HepG2 (cell line): ENCODE data around the gene RASSF7. TPM values are rescaled to one million over a fixed set of nuclear protein-coding genes. Genes with fewer than 3 reads are reported as not detected.

Source experiments
- ATF6 ChIP-seq: sonication (generic); formaldehyde crosslinking; conservative IDR thresholded peaks from 2 replicates; pipeline ENCODE4 v1.4.0; 2020; ENCODE audit warnings: missing genetic modification reagents
- BRCA1 ChIP-seq: sonication (generic); formaldehyde crosslinking; IDR thresholded peaks from 2 replicates; pipeline ENCODE4 v1.4.0; 2020; ENCODE audit warnings: missing genetic modification reagents
- GFI1 ChIP-seq: sonication (generic); formaldehyde crosslinking; IDR thresholded peaks from 2 replicates; pipeline ENCODE4 v1.5.0; 2020; ENCODE audit warnings: missing genetic modification reagents, mild to moderate bottlenecking, borderline replicate concordance
- IKZF4 ChIP-seq: sonication (generic); formaldehyde crosslinking; IDR thresholded peaks from 2 replicates; pipeline ENCODE4 v1.5.1; 2020; ENCODE audit warnings: borderline replicate concordance, mild to moderate bottlenecking, low read depth, missing genetic modification reagents; ENCODE audit errors: not compliant biosample characterization
- PLRG1 ChIP-seq: fragments of 450-650 bp; conservative IDR thresholded peaks from 2 replicates; pipeline ENCODE4 v1.6.1; 2016
- SALL2 ChIP-seq: sonication (generic); formaldehyde crosslinking; IDR thresholded peaks from 2 replicates; pipeline ENCODE4 v1.8.1; 2023; ENCODE audit warnings: mild to moderate bottlenecking, missing genetic modification reagents, inconsistent platforms
- SATB2 ChIP-seq: sonication (generic); formaldehyde crosslinking; IDR thresholded peaks from 2 replicates; pipeline ENCODE4 v1.5.0; 2020; ENCODE audit warnings: missing genetic modification reagents
- SMAD9 ChIP-seq: sonication (generic); formaldehyde crosslinking; IDR thresholded peaks from 2 replicates; pipeline ENCODE4 v1.5.1; 2020; ENCODE audit warnings: mild to moderate bottlenecking, missing genetic modification reagents
- SRF ChIP-seq: IDR thresholded peaks from 2 replicates; pipeline ENCODE4 v1.6.1; 2011; ENCODE audit warnings: mild to moderate bottlenecking, low read depth, low read length, moderate library complexity
- TBX2 ChIP-seq: sonication (generic); formaldehyde crosslinking; IDR thresholded peaks from 2 replicates; pipeline ENCODE4 v1.5.0; 2020; ENCODE audit warnings: missing genetic modification reagents, mild to moderate bottlenecking, borderline replicate concordance
- TCF12 ChIP-seq, 2 experiments: fragments of 450-650 bp in 1 of 2; sonication (generic) in 1 of 2; formaldehyde crosslinking in 1 of 2; IDR thresholded peaks; 2 replicates each; pipeline versions ENCODE4 v1.6.1 to v1.8.0; 2017 to 2022; ENCODE audit warnings: antibody characterized with exemption in 1 of 2, mild to moderate bottlenecking in 1 of 2, missing genetic modification reagents in 1 of 2, moderate library complexity in 1 of 2
- YY1 ChIP-seq: IDR thresholded peaks from 2 replicates; pipeline ENCODE4 v1.6.1; 2011; ENCODE audit warnings: low read length, low read depth, moderate library complexity, mild to moderate bottlenecking; ENCODE audit not compliant: insufficient read depth, insufficient replicate concordance
- ZBTB20 ChIP-seq: sonication (generic); formaldehyde crosslinking; IDR thresholded peaks from 2 replicates; pipeline ENCODE4 v1.8.1; 2023; ENCODE audit warnings: missing genetic modification reagents, low read depth, mild to moderate bottlenecking, borderline replicate concordance
- ZNF10 ChIP-seq: sonication (generic); formaldehyde crosslinking; IDR thresholded peaks from 2 replicates; pipeline ENCODE4 v1.4.0; 2020; ENCODE audit warnings: mild to moderate bottlenecking, low read depth, missing genetic modification reagents, borderline replicate concordance
- ZNF446 ChIP-seq: sonication (generic); formaldehyde crosslinking; IDR thresholded peaks from 2 replicates; pipeline ENCODE4 v1.5.0; 2020; ENCODE audit warnings: mild to moderate bottlenecking, missing genetic modification reagents
- ZNF589 ChIP-seq: sonication (generic); formaldehyde crosslinking; conservative IDR thresholded peaks from 2 replicates; pipeline ENCODE4 v1.8.0; 2022; ENCODE audit warnings: mild to moderate bottlenecking, moderate library complexity, missing genetic modification reagents
- ZNF616 ChIP-seq: sonication (generic); formaldehyde crosslinking; IDR thresholded peaks from 2 replicates; pipeline ENCODE4 v1.5.0; 2020; ENCODE audit warnings: low read depth, mild to moderate bottlenecking, missing genetic modification reagents
- ZNF780A ChIP-seq: sonication (generic); formaldehyde crosslinking; IDR thresholded peaks from 2 replicates; pipeline ENCODE4 v1.8.0; 2022; ENCODE audit warnings: mild to moderate bottlenecking, missing genetic modification reagents, moderate library complexity
- ZSCAN9 ChIP-seq: IDR thresholded peaks from 2 replicates; pipeline ENCODE4 v1.6.1; 2016; ENCODE audit warnings: borderline replicate concordance
- polyA plus RNA-seq, 8 experiments: library from polyadenylated mRNA; depleted of rRNA in 3 of 8; stranded (reverse) in 7 of 8; unstranded in 1 of 8; fragments of >200 nt; fragmentation: Illumina TruSeq in 4 of 8; extraction: Trizol in 4 of 8; gene quantifications; 2 replicates each; pipeline versions ENCODE4 v1.2.1 to v1.2.3, GENCODE V29; 2011 to 2016; ENCODE audit warnings: low read depth in 4 of 8, missing spikeins in 1 of 8, mixed read lengths in 1 of 8; ENCODE audit not compliant: insufficient read depth in 1 of 8
- total RNA-seq, 5 experiments: library from RNA; depleted of rRNA; stranded (reverse); fragments of >200 nt; fragmentation: Illumina TruSeq; extraction: Trizol; gene quantifications; 2 replicates each; pipeline ENCODE4 v1.2.3, GENCODE V29; 2016; ENCODE audit warnings: low read depth in 1 of 5
- TF ChIP-seq, protein P1 (sequence below): sonication (generic); formaldehyde crosslinking; IDR thresholded peaks from 2 replicates; pipeline ENCODE4 v1.5.0; 2020; ENCODE audit warnings: missing genetic modification reagents
- TF ChIP-seq, protein P2 (sequence below): sonication (generic); formaldehyde crosslinking; IDR thresholded peaks from 2 replicates; pipeline ENCODE4 v1.4.0; 2020; ENCODE audit warnings: missing genetic modification reagents

RASSF7 gene
- total and polyA plus RNA-seq, 2 of the 13 experiments (the other 11 are each of a cell fraction or from before 2014, with no cell fraction given), result 20.2 to 28.6 TPM

DNA sequence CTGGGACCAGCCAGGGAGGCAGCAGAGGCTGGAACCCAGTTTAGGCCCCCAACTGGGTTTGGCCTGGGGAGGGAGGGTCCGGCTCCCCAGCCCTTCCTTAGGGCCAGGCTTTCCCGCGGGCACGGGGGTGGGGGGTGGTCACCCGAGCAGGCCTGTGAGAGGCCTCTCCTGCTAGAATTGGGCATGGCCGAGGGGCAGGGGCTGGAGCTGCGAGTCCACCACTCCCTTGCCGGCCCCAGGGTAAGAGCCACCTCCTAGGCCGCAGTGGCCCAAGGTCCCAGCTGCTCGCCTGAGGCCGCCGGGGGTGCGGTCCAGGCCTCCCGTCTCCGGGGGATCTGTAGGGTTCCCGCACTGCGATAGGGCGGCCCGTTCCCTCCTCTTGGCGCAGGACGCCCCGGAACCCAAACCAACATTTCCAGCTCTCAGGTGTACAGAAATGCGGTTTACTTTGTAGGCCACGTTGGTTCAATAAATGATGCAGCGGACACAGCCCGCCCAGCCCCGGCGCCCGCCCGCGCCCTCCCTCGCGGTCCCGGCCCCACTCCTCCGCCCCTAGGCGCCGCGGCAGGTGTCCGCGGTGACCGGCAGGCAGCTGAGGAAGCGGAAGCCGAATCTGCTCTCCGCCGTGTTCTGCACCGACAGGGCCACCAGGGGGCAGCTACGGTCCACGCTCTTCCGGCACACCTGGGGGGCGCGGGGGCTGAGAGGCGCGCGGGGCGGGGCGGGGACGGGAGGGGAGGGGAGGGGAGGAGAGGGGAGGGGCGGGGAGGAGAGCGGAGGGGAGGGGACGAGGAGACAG, 6.1 kb upstream of the RASSF7 start (continued):
- TF ChIP-seq PLRG1 (no peak), ZNF589 (CRISPR knock-in tag) (no peak), GFI1 (CRISPR knock-in tag) (no peak), IKZF4 (CRISPR knock-in tag) (no peak), TCF12 (IDR thresholded peaks at IDR 0.05) (no peak), TCF12 (CRISPR knock-in tag; IDR thresholded peaks at IDR 0.05) (no peak), ZNF10 (no peak), ATF6 (CRISPR knock-in tag) (no peak), BRCA1 (CRISPR knock-in tag) (no peak), ZSCAN9 (no peak), YY1 (no peak), TBX2 (CRISPR knock-in tag) (no peak), ZBTB20 (no peak), SATB2 (CRISPR knock-in tag) (no peak), SMAD9 (CRISPR knock-in tag) (no peak), SALL2 (CRISPR knock-in tag) (no peak), ZNF780A (CRISPR knock-in tag) (0 out of 2 replicates have a peak, but pooled peaks have one; percentile 38), ZNF446 (CRISPR knock-in tag) (no peak), SRF (no peak), ZNF616 (CRISPR knock-in tag) (no peak)
- TF ChIP-seq, protein P1, sequence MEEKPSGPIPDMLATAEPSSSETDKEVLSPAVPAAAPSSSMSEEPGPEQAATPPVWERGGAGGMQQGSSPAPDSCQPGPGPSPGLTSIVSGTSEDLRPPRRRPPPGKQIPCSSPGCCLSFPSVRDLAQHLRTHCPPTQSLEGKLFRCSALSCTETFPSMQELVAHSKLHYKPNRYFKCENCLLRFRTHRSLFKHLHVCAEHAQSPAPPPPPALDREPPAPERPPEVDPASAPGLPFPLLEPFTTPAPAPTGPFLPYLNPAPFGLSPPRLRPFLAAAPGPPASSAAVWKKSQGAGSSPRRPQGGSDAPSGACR (CRISPR knock-in tag), result no peak
- TF ChIP-seq, protein P2, sequence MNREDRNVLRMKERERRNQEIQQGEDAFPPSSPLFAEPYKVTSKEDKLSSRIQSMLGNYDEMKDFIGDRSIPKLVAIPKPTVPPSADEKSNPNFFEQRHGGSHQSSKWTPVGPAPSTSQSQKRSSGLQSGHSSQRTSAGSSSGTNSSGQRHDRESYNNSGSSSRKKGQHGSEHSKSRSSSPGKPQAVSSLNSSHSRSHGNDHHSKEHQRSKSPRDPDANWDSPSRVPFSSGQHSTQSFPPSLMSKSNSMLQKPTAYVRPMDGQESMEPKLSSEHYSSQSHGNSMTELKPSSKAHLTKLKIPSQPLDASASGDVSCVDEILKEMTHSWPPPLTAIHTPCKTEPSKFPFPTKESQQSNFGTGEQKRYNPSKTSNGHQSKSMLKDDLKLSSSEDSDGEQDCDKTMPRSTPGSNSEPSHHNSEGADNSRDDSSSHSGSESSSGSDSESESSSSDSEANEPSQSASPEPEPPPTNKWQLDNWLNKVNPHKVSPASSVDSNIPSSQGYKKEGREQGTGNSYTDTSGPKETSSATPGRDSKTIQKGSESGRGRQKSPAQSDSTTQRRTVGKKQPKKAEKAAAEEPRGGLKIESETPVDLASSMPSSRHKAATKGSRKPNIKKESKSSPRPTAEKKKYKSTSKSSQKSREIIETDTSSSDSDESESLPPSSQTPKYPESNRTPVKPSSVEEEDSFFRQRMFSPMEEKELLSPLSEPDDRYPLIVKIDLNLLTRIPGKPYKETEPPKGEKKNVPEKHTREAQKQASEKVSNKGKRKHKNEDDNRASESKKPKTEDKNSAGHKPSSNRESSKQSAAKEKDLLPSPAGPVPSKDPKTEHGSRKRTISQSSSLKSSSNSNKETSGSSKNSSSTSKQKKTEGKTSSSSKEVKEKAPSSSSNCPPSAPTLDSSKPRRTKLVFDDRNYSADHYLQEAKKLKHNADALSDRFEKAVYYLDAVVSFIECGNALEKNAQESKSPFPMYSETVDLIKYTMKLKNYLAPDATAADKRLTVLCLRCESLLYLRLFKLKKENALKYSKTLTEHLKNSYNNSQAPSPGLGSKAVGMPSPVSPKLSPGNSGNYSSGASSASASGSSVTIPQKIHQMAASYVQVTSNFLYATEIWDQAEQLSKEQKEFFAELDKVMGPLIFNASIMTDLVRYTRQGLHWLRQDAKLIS (CRISPR knock-in tag), result no peak
